MM.1S (cell line): ENCODE measurements around the gene TMEM135.

Experiments
- CTCF ChIP-seq: fragments of 300-600 bp; sonication (generic); IDR thresholded peaks from 2 replicates; pipeline ENCODE4 v1.5.1; 2016; ENCODE audit warnings: antibody characterized with exemption, low read length, mixed read lengths
- EZH2 ChIP-seq: fragments of 300-600 bp; sonication (generic); optimal IDR thresholded peaks from 2 replicates; pipeline ENCODE3; 2017; ENCODE audit warnings: low read depth, mild to moderate bottlenecking, antibody characterized with exemption, low read length, mixed read lengths

GRCh38 chr11:87215236-87215635 lies 177.5 kb downstream of the TMEM135 start:
- TF ChIP-seq CTCF (no peak), EZH2 (no peak)
